RWPE1 (cell line): ENCODE data around the gene UGT1A6.

ENCODE experiments used
- CTCF ChIA-PET: fragments of 350-600 bp; sonication (Branson Sonifier 250); formaldehyde crosslinking; extraction: SDS; loops from one replicate; lab custom pipeline; 2021; lab: Yijun Ruan, JAX
- POLR2A ChIA-PET: fragments of 400-600 bp; formaldehyde crosslinking; extraction: SDS; loops from one replicate; lab custom pipeline; 2020; ENCODE audit warnings: antibody characterized with exemption; ENCODE audit not compliant: low non-redundant PET; lab: Yijun Ruan, JAX
- DNase-seq: peaks from one replicate; pipeline ENCODE4 v3.0.0; 2012; ENCODE audit warnings: low spot score
- H3K27ac ChIP-seq: fragments of 450-650 bp; 2 replicates; pipeline ENCODE4 v1.5.1; 2017
- CTCF ChIP-seq: fragments of 450-650 bp; conservative IDR thresholded peaks from 2 replicates; pipeline ENCODE4 v1.5.1; 2017; ENCODE audit warnings: low read depth, mild to moderate bottlenecking

The UGT1A6 gene

GRCh38 chr2:233702238-233702637 is 9.5 kb downstream of the UGT1A6 start:
- no peak overlapping the region for H3K27ac ChIP-seq
- DNase-seq = no peak
- POLR2A ChIA-PET = no interaction called here
- CTCF ChIA-PET = no interaction called here
- no peak for TF ChIP-seq CTCF

GRCh38 chr2:233705911-233706506 is 13.3 kb downstream of the UGT1A6 start:
- no peak for TF ChIP-seq CTCF
- DNase-seq = no peak
- H3K27ac ChIP-seq = peak overlapping the region; percentile 83
- CTCF ChIA-PET = interaction anchor here (0.7 to 1.0 kb wide), 2 partner anchors 10 to 217 kb away, joined by 3 read pairs; no protein-coding TSS in a partner anchor
- POLR2A ChIA-PET = interaction anchor here (1.3 kb wide), 1 partner anchor 15 kb away, joined by 6 read pairs; no protein-coding TSS in a partner anchor

- H3K27ac ChIP-seq = peak overlapping the region; percentile 83
- DNase-seq = no peak
- TF ChIP-seq CTCF = no peak
- ChIA-PET CTCF (interaction anchor here (1.0 kb wide), 1 partner anchor 9 kb away, joined by 3 read pairs; no protein-coding TSS in a partner anchor), POLR2A (interaction anchor here (0.6 to 1.3 kb wide), 2 partner anchors 16 to 143 kb away, joined by 3 to 6 read pairs; no protein-coding TSS in a partner anchor)
These were observed 14.0 kb downstream of the UGT1A6 start for GRCh38 chr2:233706720-233707119.

- DNase-seq = no peak
- POLR2A ChIA-PET = no interaction called here
- H3K27ac ChIP-seq = peak overlapping the region; percentile 43; the same call in 1 of the 2 replicates
- no peak for TF ChIP-seq CTCF
- CTCF ChIA-PET = no interaction called here
These were observed 15.4 kb downstream of the UGT1A6 start for GRCh38 chr2:233707940-233708644.

GRCh38 chr2:233708942-233709341 is 16.3 kb downstream of the UGT1A6 start:
- TF ChIP-seq CTCF = no peak
- ChIA-PET CTCF (no interaction called here), POLR2A (no interaction called here)
- DNase-seq = no peak
- H3K27ac ChIP-seq = no peak overlapping the region

- peak; percentile 73 for DNase-seq
- H3K27ac ChIP-seq = 0 out of 2 replicates have a peak overlapping the region, but pooled peaks have one; percentile 22
- TF ChIP-seq CTCF = peak; percentile 88
- ChIA-PET CTCF (interaction anchor here (0.6 to 1.1 kb wide), 11 partner anchors 15 to 1934 kb away, joined by 3 to 4 read pairs (median 3); no protein-coding TSS in a partner anchor), POLR2A (no interaction called here)
These were observed 18.8 kb downstream of the UGT1A6 start for GRCh38 chr2:233711312-233712008.
